ENCODE data around the gene CD200R1L.

Gene CD200R1L

DNA sequence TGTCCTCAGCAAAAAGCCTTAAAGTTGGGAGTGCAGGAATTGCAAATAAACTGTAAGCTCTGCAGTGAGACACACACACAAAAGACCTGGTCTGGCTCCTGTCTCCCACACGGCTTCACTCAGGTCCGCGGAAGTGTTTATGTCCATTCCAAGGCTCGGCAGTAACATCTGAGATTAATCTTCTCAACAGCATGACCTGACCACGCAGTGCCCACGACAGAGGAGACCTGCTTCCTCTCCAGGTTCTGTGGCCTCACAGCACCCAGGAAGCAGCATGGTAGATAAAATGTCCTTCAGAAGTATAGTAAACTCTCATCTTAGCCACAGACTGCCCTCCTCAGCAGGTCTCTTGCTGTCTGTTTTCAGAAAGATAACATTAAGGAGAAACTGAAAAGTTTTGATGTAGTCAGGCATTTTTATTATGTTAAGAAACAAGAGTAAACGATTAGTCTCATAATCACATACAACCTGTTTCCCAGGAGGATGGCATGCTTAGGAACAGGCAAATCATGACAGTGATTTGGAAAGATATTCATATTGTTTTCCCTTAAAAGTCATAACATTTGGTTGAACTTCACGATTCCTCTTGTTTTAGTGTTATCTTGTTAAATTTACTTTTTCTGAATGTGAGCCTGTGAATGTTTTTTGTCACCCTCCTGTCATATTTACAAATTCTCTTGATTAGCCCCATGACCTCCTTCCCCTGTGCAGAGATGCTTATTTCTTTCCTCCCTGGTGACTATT lies 34.6 kb downstream of the CD200R1L start:
- FAIRE-seq (no peak), DNase-seq (ENCODE audit: insufficient read length, low spot score) (no peak)
- no peak for TF ChIP-seq TAF1 (IDR thresholded peaks at IDR 0.05; ENCODE audit: low read depth, low read length)
- no peak for TF ChIP-seq POU2F2 (IDR thresholded peaks at IDR 0.05; ENCODE audit: low read depth, low read length)
- TF ChIP-seq POLR2AphosphoS5 (IDR thresholded peaks at IDR 0.05; ENCODE audit: low read depth, low read length), result no peak
- TF ChIP-seq POLR2A (IDR thresholded peaks at IDR 0.05; ENCODE audit: low read depth, low read length), result no peak
- no peak for TF ChIP-seq SPI1 (IDR thresholded peaks at IDR 0.05; ENCODE audit: low read depth, low read length)
- no peak for TF ChIP-seq PAX5 (IDR thresholded peaks at IDR 0.05; ENCODE audit: insufficient read depth, low read length, severe bottlenecking)

DNA sequence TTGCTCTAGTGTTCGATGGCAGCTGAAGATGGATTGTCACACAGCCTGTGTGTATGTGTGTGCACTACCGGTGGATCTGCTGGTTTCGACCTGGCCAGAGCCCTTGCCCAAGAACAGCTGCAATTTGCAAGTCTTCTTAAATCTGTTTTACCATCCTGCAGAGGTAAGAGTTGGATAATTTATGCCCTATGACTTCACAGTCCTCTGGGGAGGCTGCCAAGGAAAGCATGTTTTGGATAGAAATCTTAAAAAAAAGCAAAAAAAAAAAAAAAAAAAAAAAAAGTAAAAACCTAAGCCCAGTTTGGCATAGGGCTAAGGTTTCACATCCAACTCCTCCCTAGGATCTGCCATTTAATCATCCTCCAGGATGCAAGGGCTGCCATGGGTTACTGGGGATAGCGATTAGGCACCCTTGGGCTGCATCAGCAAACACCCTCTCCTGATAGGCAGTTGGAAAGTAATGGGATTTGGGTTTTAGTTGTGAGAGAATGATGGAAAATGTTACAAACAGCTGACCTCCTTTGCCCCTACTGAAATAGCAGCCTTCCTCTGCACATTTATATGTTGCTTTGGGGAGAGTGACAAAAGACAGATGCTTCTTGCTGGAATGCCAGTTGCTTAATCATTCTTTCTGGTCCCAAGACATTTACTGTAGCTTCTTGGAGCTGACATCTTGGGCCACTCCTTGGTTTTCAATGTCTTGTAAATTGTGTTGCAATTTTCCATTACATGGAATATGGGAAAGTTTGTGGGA lies 35.4 kb downstream of the CD200R1L start:
- TF ChIP-seq POLR2A (IDR thresholded peaks at IDR 0.05; ENCODE audit: low read depth, low read length) (no peak), POU2F2 (IDR thresholded peaks at IDR 0.05; ENCODE audit: low read depth, low read length) (no peak), PAX5 (IDR thresholded peaks at IDR 0.05; ENCODE audit: insufficient read depth, low read length, severe bottlenecking) (no peak), POLR2AphosphoS5 (IDR thresholded peaks at IDR 0.05; ENCODE audit: low read depth, low read length) (no peak), SPI1 (IDR thresholded peaks at IDR 0.05; ENCODE audit: low read depth, low read length) (no peak), TAF1 (IDR thresholded peaks at IDR 0.05; ENCODE audit: low read depth, low read length) (no peak)
- no peak for DNase-seq (ENCODE audit: insufficient read length, low spot score)
- no peak for FAIRE-seq

DNA sequence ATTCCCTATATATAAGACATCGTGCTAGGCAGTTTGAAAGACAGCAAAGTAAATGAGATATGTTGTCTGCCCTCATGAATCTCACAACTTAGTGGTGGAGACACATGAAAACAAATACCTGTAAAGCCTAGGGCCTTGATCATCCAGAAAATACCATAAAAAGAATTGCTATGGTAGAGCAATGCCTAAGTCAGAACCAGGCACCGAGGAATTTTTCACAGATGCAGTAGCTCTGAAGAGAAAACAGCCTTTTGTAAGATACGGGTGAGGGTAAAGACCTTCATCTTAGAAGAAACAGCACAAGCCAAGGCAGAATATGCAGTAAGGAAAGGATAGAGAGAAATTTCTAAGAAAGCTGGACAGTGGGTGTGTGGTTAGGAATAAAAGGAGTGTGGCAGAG lies 36.1 kb downstream of the CD200R1L start:
- TF ChIP-seq PAX5 (IDR thresholded peaks at IDR 0.05; ENCODE audit: insufficient read depth, low read length, severe bottlenecking) (no peak), POLR2AphosphoS5 (IDR thresholded peaks at IDR 0.05; ENCODE audit: low read depth, low read length) (no peak), POLR2A (IDR thresholded peaks at IDR 0.05; ENCODE audit: low read depth, low read length) (no peak), TAF1 (IDR thresholded peaks at IDR 0.05; ENCODE audit: low read depth, low read length) (no peak), SPI1 (IDR thresholded peaks at IDR 0.05; ENCODE audit: low read depth, low read length) (no peak), POU2F2 (IDR thresholded peaks at IDR 0.05; ENCODE audit: low read depth, low read length) (no peak)
- DNase-seq (ENCODE audit: insufficient read length, low spot score) (no peak), FAIRE-seq (no peak)

DNA sequence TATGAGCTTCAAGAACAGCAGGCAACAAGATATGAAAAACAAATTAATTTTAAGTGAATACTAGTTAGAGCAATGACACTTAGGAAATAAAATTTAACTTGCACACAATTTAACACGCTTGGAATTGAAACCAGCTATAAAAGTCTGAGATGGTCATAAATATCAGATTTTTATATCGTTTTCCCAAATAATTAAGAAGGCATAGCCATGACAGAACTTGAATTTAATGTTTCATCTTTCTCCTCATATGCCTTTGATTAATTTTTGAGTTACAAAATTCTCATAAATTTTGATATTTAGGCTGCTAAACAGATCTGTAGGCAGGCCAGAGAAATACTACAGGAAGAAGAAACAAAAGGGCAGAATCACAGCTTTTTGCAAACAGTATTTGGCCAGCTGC lies 38.5 kb downstream of the CD200R1L start:
- FAIRE-seq, result no peak
- DNase-seq (ENCODE audit: insufficient read length, low spot score), result no peak
- TF ChIP-seq POLR2A (IDR thresholded peaks at IDR 0.05; ENCODE audit: low read depth, low read length) (no peak), SPI1 (IDR thresholded peaks at IDR 0.05; ENCODE audit: low read depth, low read length) (no peak), TAF1 (IDR thresholded peaks at IDR 0.05; ENCODE audit: low read depth, low read length) (no peak), POLR2AphosphoS5 (IDR thresholded peaks at IDR 0.05; ENCODE audit: low read depth, low read length) (no peak), POU2F2 (IDR thresholded peaks at IDR 0.05; ENCODE audit: low read depth, low read length) (no peak), PAX5 (IDR thresholded peaks at IDR 0.05; ENCODE audit: insufficient read depth, low read length, severe bottlenecking) (no peak)

DNA sequence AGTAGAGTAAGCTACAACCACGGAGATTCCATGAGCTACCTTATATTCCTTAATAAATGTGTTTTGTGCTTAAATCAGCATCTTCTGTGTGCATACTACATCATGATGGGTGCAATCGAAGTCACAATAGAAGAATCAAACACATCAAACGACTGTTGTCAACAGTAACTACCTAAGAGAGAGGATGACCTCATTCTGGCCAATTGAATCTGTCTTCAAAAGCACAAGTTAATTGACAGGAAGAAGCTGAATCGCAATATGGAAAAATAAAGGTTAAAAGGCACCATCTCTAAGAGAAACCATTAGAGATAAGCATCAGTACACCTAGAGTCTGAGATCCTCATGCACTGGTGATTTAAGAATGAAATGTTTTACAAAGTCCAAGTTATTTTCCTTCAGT lies 39.0 kb downstream of the CD200R1L start:
- DNase-seq (ENCODE audit: insufficient read length, low spot score) (no peak), FAIRE-seq (no peak)
- TF ChIP-seq PAX5 (IDR thresholded peaks at IDR 0.05; ENCODE audit: insufficient read depth, low read length, severe bottlenecking) (no peak), POLR2AphosphoS5 (IDR thresholded peaks at IDR 0.05; ENCODE audit: low read depth, low read length) (no peak), TAF1 (IDR thresholded peaks at IDR 0.05; ENCODE audit: low read depth, low read length) (no peak)

DNA sequence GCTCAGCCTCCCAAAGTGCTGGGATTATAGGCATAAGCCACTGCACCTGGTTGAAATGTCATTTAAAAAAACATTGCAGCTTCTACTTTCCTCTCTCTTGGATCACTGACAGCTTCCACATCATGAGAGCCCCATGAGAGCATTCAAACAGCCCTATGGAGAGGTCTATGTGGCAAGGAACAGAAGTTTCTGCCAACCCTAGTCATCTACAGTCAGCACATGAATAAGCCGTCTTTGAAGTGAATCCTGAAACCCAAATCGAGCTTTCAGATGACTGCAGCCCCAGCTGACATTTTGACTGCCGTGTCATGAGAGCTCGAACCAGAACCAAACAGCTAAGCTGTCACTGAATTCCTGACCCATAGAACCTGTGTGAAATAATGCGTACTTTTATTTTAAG lies 39.8 kb downstream of the CD200R1L start:
- DNase-seq (ENCODE audit: insufficient read length, low spot score) (no peak), FAIRE-seq (no peak)
- TF ChIP-seq SPI1 (IDR thresholded peaks at IDR 0.05; ENCODE audit: low read depth, low read length), result no peak
- TF ChIP-seq POLR2A (IDR thresholded peaks at IDR 0.05; ENCODE audit: low read depth, low read length), result no peak

DNA sequence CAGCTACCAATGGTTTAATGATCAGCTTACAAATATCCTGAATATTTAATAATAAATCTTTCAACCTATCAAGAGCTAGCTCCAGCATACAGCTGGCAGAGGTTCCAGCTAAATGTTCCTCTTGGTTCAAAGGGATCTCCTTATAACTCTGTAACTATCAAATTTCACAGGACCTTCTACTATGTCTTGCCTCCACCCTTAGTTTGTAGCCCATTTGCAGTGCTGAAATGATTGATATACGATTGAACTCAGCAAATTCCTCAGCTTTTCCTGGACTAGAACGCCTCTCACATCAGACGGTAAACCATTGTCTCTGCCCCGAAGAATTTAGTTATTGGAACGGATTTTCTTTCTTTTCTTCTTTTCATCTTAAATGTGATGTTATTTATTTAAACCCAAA lies 41.5 kb downstream of the CD200R1L start:
- FAIRE-seq (no peak), DNase-seq (ENCODE audit: insufficient read length, low spot score) (no peak)
- TF ChIP-seq PAX5 (IDR thresholded peaks at IDR 0.05; ENCODE audit: insufficient read depth, low read length, severe bottlenecking) (no peak), SPI1 (IDR thresholded peaks at IDR 0.05; ENCODE audit: low read depth, low read length) (no peak), POLR2A (IDR thresholded peaks at IDR 0.05; ENCODE audit: low read depth, low read length) (no peak), TAF1 (IDR thresholded peaks at IDR 0.05; ENCODE audit: low read depth, low read length) (no peak), POLR2AphosphoS5 (IDR thresholded peaks at IDR 0.05; ENCODE audit: low read depth, low read length) (no peak), POU2F2 (IDR thresholded peaks at IDR 0.05; ENCODE audit: low read depth, low read length) (no peak)

DNA sequence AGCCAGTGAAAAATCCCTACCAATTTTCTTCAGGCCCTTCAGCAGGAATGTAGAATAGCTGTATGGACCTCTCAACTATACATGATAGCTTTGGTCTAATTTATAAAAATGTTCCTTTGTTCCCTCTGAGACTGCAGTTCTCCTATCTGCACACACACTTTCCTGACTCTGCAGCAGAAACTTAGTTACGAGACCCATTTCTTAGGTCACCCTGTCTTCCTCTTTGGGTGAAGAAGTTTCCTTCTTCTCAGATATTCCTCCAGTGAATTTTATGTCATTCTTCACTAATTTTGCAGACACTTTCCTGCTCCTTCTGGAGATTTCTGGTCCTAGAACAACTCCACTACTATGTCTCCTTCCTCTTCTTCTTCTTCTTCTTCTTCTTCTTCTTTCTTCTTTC lies 42.6 kb downstream of the CD200R1L start:
- FAIRE-seq (no peak), DNase-seq (ENCODE audit: insufficient read length, low spot score) (no peak)
- TF ChIP-seq PAX5 (IDR thresholded peaks at IDR 0.05; ENCODE audit: insufficient read depth, low read length, severe bottlenecking) (no peak), SPI1 (IDR thresholded peaks at IDR 0.05; ENCODE audit: low read depth, low read length) (no peak), TAF1 (IDR thresholded peaks at IDR 0.05; ENCODE audit: low read depth, low read length) (no peak), POLR2AphosphoS5 (IDR thresholded peaks at IDR 0.05; ENCODE audit: low read depth, low read length) (no peak), POLR2A (IDR thresholded peaks at IDR 0.05; ENCODE audit: low read depth, low read length) (no peak), POU2F2 (IDR thresholded peaks at IDR 0.05; ENCODE audit: low read depth, low read length) (no peak)

DNA sequence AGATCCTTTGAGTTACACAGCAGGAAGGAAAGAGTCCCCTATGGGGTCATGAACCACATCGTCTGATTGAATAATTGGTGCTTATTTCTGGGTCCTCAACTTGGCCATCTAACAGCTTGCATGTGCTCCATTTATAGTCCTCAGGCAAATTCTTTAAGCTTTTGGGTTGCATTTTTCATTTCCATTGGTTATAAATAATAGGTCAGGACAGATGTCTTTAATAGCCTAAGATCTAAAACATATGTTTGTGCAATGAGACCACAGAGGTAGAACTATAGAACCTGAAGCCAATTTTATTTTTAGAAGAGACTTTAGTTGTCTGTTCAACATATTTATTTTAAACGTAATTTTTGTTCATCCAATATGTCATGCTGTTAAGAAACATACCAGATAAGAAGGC lies 43.2 kb downstream of the CD200R1L start:
- FAIRE-seq, result no peak
- no peak for DNase-seq (ENCODE audit: insufficient read length, low spot score)
- TF ChIP-seq SPI1 (IDR thresholded peaks at IDR 0.05; ENCODE audit: low read depth, low read length) (no peak), POLR2AphosphoS5 (IDR thresholded peaks at IDR 0.05; ENCODE audit: low read depth, low read length) (no peak), POU2F2 (IDR thresholded peaks at IDR 0.05; ENCODE audit: low read depth, low read length) (no peak), TAF1 (IDR thresholded peaks at IDR 0.05; ENCODE audit: low read depth, low read length) (no peak), PAX5 (IDR thresholded peaks at IDR 0.05; ENCODE audit: insufficient read depth, low read length, severe bottlenecking) (no peak), POLR2A (IDR thresholded peaks at IDR 0.05; ENCODE audit: low read depth, low read length) (no peak)
